Cardiac fibroblast (primary cell): Measurements from ENCODE around the gene FGGY.

Experiments
- DNase-seq, 2 donors: peaks; one replicate each; pipeline versions ENCODE4 v3.0.0 to v3.0.0-alpha.2; 2010; ENCODE audit warnings: low read depth in 2 of 2
- H3K4me3 ChIP-seq, 2 donors: replicated peaks in 1 of 2; 1 replicate in 1 of 2; 2 replicates in 1 of 2; pipeline ENCODE4 v1.5.1; 2011; ENCODE audit warnings: low read depth in 2 of 2, low read length in 2 of 2, mild to moderate bottlenecking in 2 of 2, moderate library complexity in 1 of 2
- TF ChIP-seq, protein P1 (sequence below): IDR thresholded peaks from one replicate; pipeline ENCODE4 v1.5.1; 2011; ENCODE audit warnings: low read depth, mild to moderate bottlenecking, low read length, inconsistent platforms

The FGGY gene

GRCh38 chr1:59769736-59770095 lies 472.8 kb downstream of the FGGY start:
- H3K4me3 ChIP-seq, result no peak overlapping the region
- DNase-seq, result no peak
- TF ChIP-seq, protein P1, sequence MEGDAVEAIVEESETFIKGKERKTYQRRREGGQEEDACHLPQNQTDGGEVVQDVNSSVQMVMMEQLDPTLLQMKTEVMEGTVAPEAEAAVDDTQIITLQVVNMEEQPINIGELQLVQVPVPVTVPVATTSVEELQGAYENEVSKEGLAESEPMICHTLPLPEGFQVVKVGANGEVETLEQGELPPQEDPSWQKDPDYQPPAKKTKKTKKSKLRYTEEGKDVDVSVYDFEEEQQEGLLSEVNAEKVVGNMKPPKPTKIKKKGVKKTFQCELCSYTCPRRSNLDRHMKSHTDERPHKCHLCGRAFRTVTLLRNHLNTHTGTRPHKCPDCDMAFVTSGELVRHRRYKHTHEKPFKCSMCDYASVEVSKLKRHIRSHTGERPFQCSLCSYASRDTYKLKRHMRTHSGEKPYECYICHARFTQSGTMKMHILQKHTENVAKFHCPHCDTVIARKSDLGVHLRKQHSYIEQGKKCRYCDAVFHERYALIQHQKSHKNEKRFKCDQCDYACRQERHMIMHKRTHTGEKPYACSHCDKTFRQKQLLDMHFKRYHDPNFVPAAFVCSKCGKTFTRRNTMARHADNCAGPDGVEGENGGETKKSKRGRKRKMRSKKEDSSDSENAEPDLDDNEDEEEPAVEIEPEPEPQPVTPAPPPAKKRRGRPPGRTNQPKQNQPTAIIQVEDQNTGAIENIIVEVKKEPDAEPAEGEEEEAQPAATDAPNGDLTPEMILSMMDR, result no peak

- DNase-seq, result no peak
- TF ChIP-seq, protein P1, result no peak
- no peak overlapping the region for H3K4me3 ChIP-seq
Measured at GRCh38 chr1:59771361-59771760, 474.5 kb downstream of the FGGY start.

- TF ChIP-seq, protein P1, result no peak
- H3K4me3 ChIP-seq, result no peak overlapping the region
Measured at GRCh38 chr1:59775480-59775879, 478.6 kb downstream of the FGGY start.

DNA sequence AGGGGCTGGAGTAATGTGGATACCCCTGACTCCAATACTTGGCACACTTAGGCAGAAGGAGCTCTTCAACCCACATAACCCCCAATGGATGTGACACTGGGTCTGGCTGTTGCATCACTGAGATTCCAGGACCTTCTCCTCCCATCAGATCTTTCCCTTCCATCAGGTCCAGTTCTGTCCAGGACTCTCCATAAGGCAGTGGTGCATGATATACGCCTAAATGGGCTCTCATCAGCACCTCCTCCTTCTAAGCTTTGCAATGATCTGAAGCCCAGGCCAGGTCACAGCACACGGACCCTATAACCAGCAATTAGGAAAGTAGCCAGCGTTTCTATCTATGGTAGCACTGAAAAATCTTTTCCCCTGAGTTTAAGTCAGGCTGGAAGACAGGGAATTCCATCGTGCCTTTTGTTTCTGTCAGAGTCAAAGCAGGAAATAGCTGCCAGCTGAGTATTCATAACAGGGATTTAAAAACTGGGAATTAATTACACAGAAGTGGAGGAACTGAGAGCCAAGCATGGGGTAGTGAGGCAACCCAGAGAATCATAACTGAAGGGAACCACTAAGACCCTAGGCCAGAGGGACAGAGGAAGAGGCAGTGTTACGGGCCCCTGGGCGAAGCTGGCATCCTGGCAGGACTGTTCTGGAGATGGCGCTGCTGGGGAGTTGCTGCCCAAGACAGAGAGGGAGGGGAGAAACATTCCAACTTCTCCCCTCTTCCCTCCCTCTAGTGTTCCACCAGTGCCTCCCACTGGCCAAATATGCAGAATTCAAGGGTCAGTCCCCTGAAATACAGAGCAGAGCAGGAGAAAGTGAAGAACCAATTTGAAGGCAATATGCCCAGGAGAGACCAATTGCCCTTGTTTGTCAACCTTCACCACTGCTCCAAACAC lies 480.3 kb downstream of the FGGY start:
- H3K4me3 ChIP-seq, result no peak overlapping the region
- TF ChIP-seq, protein P1, result no peak
- peak; percentile 43 to 48 for DNase-seq

More at GRCh38 chr1:59775480-59775879, 478.6 kb downstream of the FGGY start:
- DNase-seq, result no peak

GRCh38 chr1:59779949-59780348 lies 483.1 kb downstream of the FGGY start:
- TF ChIP-seq, protein P1, result no peak
- no peak for DNase-seq
- no peak overlapping the region for H3K4me3 ChIP-seq

- DNase-seq, result no peak
- TF ChIP-seq, protein P1, result no peak
- H3K4me3 ChIP-seq, result no peak overlapping the region
Measured at GRCh38 chr1:59788825-59789224, 491.9 kb downstream of the FGGY start.
